ENCODE data around the gene KRT71.
"Not testable (repeated sequence)": the region's sequence is repeated elsewhere in the genome, so short reads cannot be mapped to it uniquely, and the experiment has no call there.

Gene KRT71

GRCh38 chr12:52552681-52553195 lies at the start of gene KRT71:
KRT71 (minus strand) TSS chr12:52553145; CDS start chr12:52553077, 68 bp downstream.
- DNase-seq = no peak

- no peak for DNase-seq
Measured at GRCh38 chr12:52602552-52602951, 49.6 kb upstream of the KRT71 start.

GRCh38 chr12:52601671-52602070 lies 48.7 kb upstream of the KRT71 start:
- DNase-seq = no peak

- DNase-seq = no peak
Measured at GRCh38 chr12:52600941-52601481, 48.1 kb upstream of the KRT71 start, which contains the start of gene KRT72. KRT72 (minus strand) TSS chr12:52601463; CDS start chr12:52601452, 11 bp downstream.

GRCh38 chr12:52600475-52600874 lies 47.5 kb upstream of the KRT71 start:
- DNase-seq = no peak

- DNase-seq = no peak
Measured at GRCh38 chr12:52600071-52600470, 47.1 kb upstream of the KRT71 start.

GRCh38 chr12:52598966-52599365 lies 46.0 kb upstream of the KRT71 start:
- DNase-seq = no peak

GRCh38 chr12:52594237-52594636 lies 41.3 kb upstream of the KRT71 start:
- DNase-seq = not testable (repeated sequence)

- no peak for DNase-seq
Measured at GRCh38 chr12:52591521-52591920, 38.6 kb upstream of the KRT71 start.

- no peak for DNase-seq
Measured at GRCh38 chr12:52590021-52590420, 37.1 kb upstream of the KRT71 start.

- DNase-seq = no peak
Measured at GRCh38 chr12:52587563-52587962, 34.6 kb upstream of the KRT71 start.

- no peak for DNase-seq
Measured at GRCh38 chr12:52585946-52586345, 33.0 kb upstream of the KRT71 start.

GRCh38 chr12:52585066-52585465 lies 32.1 kb upstream of the KRT71 start:
- DNase-seq = peak; percentile 31

GRCh38 chr12:52584156-52584682 lies 31.3 kb upstream of the KRT71 start:
- no peak for DNase-seq

GRCh38 chr12:52582971-52583456 lies 30.1 kb upstream of the KRT71 start:
- DNase-seq = peak; percentile 69

- no peak for DNase-seq
Measured at GRCh38 chr12:52582486-52582885, 29.5 kb upstream of the KRT71 start.

GRCh38 chr12:52581481-52581880 lies 28.5 kb upstream of the KRT71 start:
- no peak for DNase-seq

GRCh38 chr12:52581066-52581465 lies 28.1 kb upstream of the KRT71 start:
- no peak for DNase-seq

GRCh38 chr12:52580496-52580895 lies 27.6 kb upstream of the KRT71 start:
- DNase-seq = no peak

GRCh38 chr12:52579468-52580465 lies 26.8 kb upstream of the KRT71 start:
- no peak for DNase-seq

GRCh38 chr12:52578469-52578868 lies 25.5 kb upstream of the KRT71 start:
- no peak for DNase-seq

GRCh38 chr12:52577316-52577715 lies 24.4 kb upstream of the KRT71 start:
- DNase-seq = no peak

GRCh38 chr12:52575948-52576347 lies 23.0 kb upstream of the KRT71 start:
- no peak for DNase-seq

All from GDM1 (cell line).